H1 (cell line): ENCODE measurements around the gene LHFPL6. TPM values are rescaled to one million over a fixed set of nuclear protein-coding genes. Genes with fewer than 3 reads are reported as not detected.

Source experiments
- CTCF ChIA-PET: fragments of 300-600 bp; sonication (Branson Sonifier 250); formaldehyde crosslinking; loops from one replicate; lab custom pipeline; 2021; ENCODE audit not compliant: partially characterized antibody; lab: Charles Lee
- POLR2A ChIA-PET: fragments of 300-600 bp; sonication (Branson Sonifier 250); formaldehyde crosslinking; loops from one replicate; lab custom pipeline; 2021; ENCODE audit warnings: inconsistent platforms; ENCODE audit not compliant: partially characterized antibody; lab: Charles Lee
- DNase-seq, 2 experiments: peaks; one replicate each; pipeline versions ENCODE4 v3.0.0 to v3.0.0-alpha.2; 2010 to 2022; ENCODE audit warnings: low spot score in 2 of 2, low read depth in 1 of 2, mixed read lengths in 1 of 2
- FAIRE-seq: peaks from 2 replicates; lab custom pipeline; 2011; peaks lifted over from hg19 to GRCh38; lab: Jason Lieb, UNC
- H2AFZ ChIP-seq: 2 replicates; pipeline ENCODE4 v1.8.1; 2012; ENCODE audit warnings: low read length, inconsistent platforms
- H2AK5ac ChIP-seq: 2 replicates; pipeline ENCODE4 v1.6.1; 2013; ENCODE audit warnings: low read depth, low read length
- H2BK120ac ChIP-seq: replicated peaks from 2 replicates; pipeline ENCODE3; 2013; ENCODE audit warnings: low read depth, low read length, inconsistent platforms
- H2BK12ac ChIP-seq: 2 replicates; pipeline ENCODE4 v1.6.1; 2013; ENCODE audit warnings: low read depth, low read length
- H2BK15ac ChIP-seq: 2 replicates; pipeline ENCODE4 v1.6.1; 2013; ENCODE audit warnings: low read length
- H2BK20ac ChIP-seq: 2 replicates; pipeline ENCODE4 v1.6.1; 2013; ENCODE audit warnings: low read length
- H2BK5ac ChIP-seq: 2 replicates; pipeline ENCODE4 v1.6.1; 2013; ENCODE audit warnings: low read depth, low read length
- H3K14ac ChIP-seq: 2 replicates; pipeline ENCODE4 v1.6.1; 2013; ENCODE audit warnings: inconsistent platforms; ENCODE audit not compliant: insufficient read length
- H3K18ac ChIP-seq: 2 replicates; pipeline ENCODE4 v1.6.1; 2013; ENCODE audit warnings: low read length; ENCODE audit errors: extremely low read depth
- H3K23ac ChIP-seq: 2 replicates; pipeline ENCODE4 v1.6.1; 2013; ENCODE audit warnings: inconsistent platforms; ENCODE audit not compliant: insufficient read length
- H3K23me2 ChIP-seq: 2 replicates; pipeline ENCODE4 v1.6.1; 2013; ENCODE audit warnings: low read depth, low read length
- H3K27ac ChIP-seq: 2 replicates; pipeline ENCODE4 v1.6.1; 2011; ENCODE audit warnings: low read depth, low read length, inconsistent platforms
- H3K27me3 ChIP-seq, 4 experiments: replicated peaks in 1 of 4; 1 replicate in 1 of 4; 2 replicates in 3 of 4; pipeline versions ENCODE4 v1.6.1 to v1.8.1; 2011 to 2013; ENCODE audit warnings: low read length in 3 of 4, mild to moderate bottlenecking in 3 of 4, inconsistent platforms in 2 of 4, mixed read lengths in 2 of 4, moderate library complexity in 1 of 4; ENCODE audit not compliant: control insufficient read depth in 3 of 4, insufficient read depth in 3 of 4; ENCODE audit errors: extremely low read depth in 1 of 4
- H3K36me3 ChIP-seq, 4 experiments: 2 replicates each; pipeline versions ENCODE4 v1.6.1 to v1.8.1; 2011 to 2013; ENCODE audit warnings: mild to moderate bottlenecking in 4 of 4, low read length in 3 of 4, moderate library complexity in 2 of 4, control low read depth in 1 of 4, inconsistent platforms in 1 of 4; ENCODE audit not compliant: insufficient read depth in 4 of 4, control insufficient read depth in 2 of 4
- H3K4ac ChIP-seq: replicated peaks from 2 replicates; pipeline ENCODE3; 2013; ENCODE audit warnings: low read length, low read depth, mixed read lengths, inconsistent platforms; ENCODE audit not compliant: insufficient read length
- H3K4me1 ChIP-seq, 4 experiments: replicated peaks in 1 of 4; 1 replicate in 1 of 4; 2 replicates in 3 of 4; pipeline versions ENCODE4 v1.6.1 to v1.8.1; 2011 to 2013; ENCODE audit warnings: low read length in 3 of 4, inconsistent platforms in 2 of 4, mixed read lengths in 1 of 4; ENCODE audit not compliant: insufficient read depth in 4 of 4, control insufficient read depth in 3 of 4
- H3K4me2 ChIP-seq, 2 experiments: 2 replicates each; pipeline versions ENCODE4 v1.6.1 to v1.8.1; 2011 to 2013; ENCODE audit warnings: low read depth in 2 of 2, low read length in 2 of 2, control low read depth in 1 of 2, inconsistent platforms in 1 of 2, mild to moderate bottlenecking in 1 of 2; ENCODE audit not compliant: insufficient read depth in 1 of 2
- H3K4me3 ChIP-seq, 4 experiments: fragments of 200-600, 300-600 bp in 1 of 4; sonication (generic), shearing (Covaris generic), sonication (Bioruptor Twin) in 1 of 4; 2 replicates each; pipeline versions ENCODE4 v1.5.1 to v1.8.1; 2011 to 2016; ENCODE audit warnings: low read length in 4 of 4, low read depth in 3 of 4, control low read depth in 2 of 4, inconsistent platforms in 2 of 4, mild to moderate bottlenecking in 2 of 4, mixed read lengths in 1 of 4, moderate library complexity in 1 of 4; ENCODE audit not compliant: insufficient read depth in 2 of 4; ENCODE audit errors: extremely low read depth in 1 of 4
- H3K56ac ChIP-seq: replicated peaks from 2 replicates; pipeline ENCODE3; 2013; ENCODE audit warnings: low read depth, mild to moderate bottlenecking, mixed read lengths, low read length, inconsistent platforms; ENCODE audit not compliant: insufficient read length
- H3K79me1 ChIP-seq: 2 replicates; pipeline ENCODE4 v1.6.1; 2013; ENCODE audit warnings: low read depth, low read length, control low read depth
- H3K79me2 ChIP-seq, 2 experiments: 2 replicates each; pipeline versions ENCODE4 v1.6.1 to v1.8.1; 2012 to 2013; ENCODE audit warnings: low read length in 2 of 2, mild to moderate bottlenecking in 2 of 2, inconsistent platforms in 1 of 2; ENCODE audit not compliant: insufficient read depth in 2 of 2, control insufficient read depth in 1 of 2
- H3K9ac ChIP-seq, 4 experiments: replicated peaks in 1 of 4; 1 replicate in 1 of 4; 2 replicates in 3 of 4; pipeline versions ENCODE4 v1.6.1 to v1.8.1; 2011 to 2013; ENCODE audit warnings: low read depth in 3 of 4, low read length in 3 of 4, control low read depth in 2 of 4, mild to moderate bottlenecking in 2 of 4, moderate library complexity in 2 of 4, inconsistent platforms in 1 of 4; ENCODE audit errors: extremely low read depth in 1 of 4
- H3K9me3 ChIP-seq, 2 experiments: 2 replicates each; pipeline versions ENCODE4 v1.6.1 to v1.8.1; 2012 to 2013; ENCODE audit warnings: mild to moderate bottlenecking in 2 of 2, moderate library complexity in 2 of 2, control low read depth in 1 of 2, inconsistent platforms in 1 of 2, low read depth in 1 of 2, low read length in 1 of 2, mixed read lengths in 1 of 2; ENCODE audit not compliant: insufficient read depth in 2 of 2
- H4K20me1 ChIP-seq, 2 experiments: replicated peaks in 1 of 2; 2 replicates each; pipeline versions ENCODE3 to v1.8.1; 2011 to 2013; ENCODE audit warnings: inconsistent platforms in 2 of 2, low read length in 2 of 2, mild to moderate bottlenecking in 1 of 2; ENCODE audit not compliant: insufficient read depth in 2 of 2, control insufficient read depth in 1 of 2
- H4K5ac ChIP-seq: 2 replicates; pipeline ENCODE4 v1.6.1; 2013; ENCODE audit warnings: low read length, low read depth, mixed read lengths, inconsistent platforms; ENCODE audit not compliant: insufficient read length
- H4K8ac ChIP-seq: 2 replicates; pipeline ENCODE4 v1.8.0; 2013; ENCODE audit warnings: mild to moderate bottlenecking, moderate library complexity, low read length, inconsistent platforms; ENCODE audit not compliant: insufficient read depth; ENCODE audit errors: extremely low read depth
- H4K91ac ChIP-seq: replicated peaks from 2 replicates; pipeline ENCODE3; 2013; ENCODE audit warnings: low read length, mixed read lengths, inconsistent platforms; ENCODE audit not compliant: insufficient read length
- CREB1 ChIP-seq: IDR thresholded peaks from 2 replicates; pipeline ENCODE4 v1.6.1; 2012; ENCODE audit warnings: inconsistent platforms
- CTBP2 ChIP-seq: IDR thresholded peaks from 2 replicates; pipeline ENCODE4 v1.7.0; 2011; ENCODE audit warnings: borderline replicate concordance, mild to moderate bottlenecking, moderate library complexity, mixed read lengths, low read length; ENCODE audit not compliant: insufficient read depth, insufficient read length
- E2F6 ChIP-seq: IDR thresholded peaks from 2 replicates; pipeline ENCODE4 v1.6.1; 2012; ENCODE audit warnings: inconsistent platforms
- EP300 ChIP-seq, 2 experiments: IDR thresholded peaks; 1 replicate in 1 of 2; 2 replicates in 1 of 2; pipeline ENCODE4 v1.6.1; 2011 to 2012; ENCODE audit warnings: low read depth in 2 of 2, low read length in 2 of 2, mild to moderate bottlenecking in 2 of 2, borderline replicate concordance in 1 of 2, inconsistent platforms in 1 of 2, moderate library complexity in 1 of 2
- KDM5A ChIP-seq: fragments of 200-600 bp; IDR thresholded peaks from 2 replicates; pipeline ENCODE4 v1.7.1; 2012; ENCODE audit warnings: mild to moderate bottlenecking, low read length, inconsistent platforms, mixed read lengths
- POLR2AphosphoS5 ChIP-seq: IDR thresholded peaks from 2 replicates; pipeline ENCODE4 v1.6.1; 2011; ENCODE audit warnings: low read depth, low read length
- RAD21 ChIP-seq, 2 experiments: IDR thresholded peaks in 1 of 2; conservative IDR thresholded peaks in 1 of 2; 2 replicates each; pipeline ENCODE4 v1.6.1; 2011; ENCODE audit warnings: low read depth in 2 of 2, low read length in 2 of 2, improper control_type of control experiment in 1 of 2, inconsistent platforms in 1 of 2, mild to moderate bottlenecking in 1 of 2, moderate library complexity in 1 of 2
- RBBP5 ChIP-seq: IDR thresholded peaks from 2 replicates; pipeline ENCODE4 v1.7.1; 2012; ENCODE audit warnings: low read depth, mild to moderate bottlenecking, inconsistent platforms, low read length, moderate library complexity, borderline replicate concordance
- RFX5 ChIP-seq: IDR thresholded peaks from 2 replicates; pipeline ENCODE4 v1.6.1; 2011; ENCODE audit warnings: low read depth, low read length, improper control_type of control experiment, borderline replicate concordance
- RXRA ChIP-seq: IDR thresholded peaks from 2 replicates; pipeline ENCODE4 v1.6.1; 2011; ENCODE audit warnings: low read depth, mild to moderate bottlenecking, low read length, moderate library complexity; ENCODE audit not compliant: insufficient read depth
- SP1 ChIP-seq: IDR thresholded peaks from 2 replicates; pipeline ENCODE4 v1.6.1; 2011; ENCODE audit warnings: low read depth, low read length
- TBP ChIP-seq: IDR thresholded peaks from 2 replicates; pipeline ENCODE4 v1.6.1; 2011; ENCODE audit warnings: low read depth, low read length, improper control_type of control experiment
- TEAD4 ChIP-seq: IDR thresholded peaks from 2 replicates; pipeline ENCODE4 v1.6.1; 2012; ENCODE audit warnings: low read depth, low read length, inconsistent platforms, mixed read lengths
- ZNF274 ChIP-seq: IDR thresholded peaks from 2 replicates; pipeline ENCODE4 v1.7.0; 2012; ENCODE audit warnings: low read length, borderline replicate concordance; ENCODE audit errors: extremely low read depth
- WGBS, 2 experiments: shearing (Covaris generic) in 1 of 2; methylation state at CpG; one replicate each; pipeline versions ENCODE4 v1.1.6 to v1.1.7; 2013 to 2015; ENCODE audit warnings: low lambda C conversion rate in 2 of 2, mixed read lengths in 2 of 2, inconsistent platforms in 1 of 2, low coverage in 1 of 2, missing lambda C conversion rate in 1 of 2; ENCODE audit not compliant: insufficient replicate concordance in 2 of 2, insufficient coverage in 1 of 2, insufficient read length in 1 of 2; ENCODE audit errors: extremely low coverage in 1 of 2, missing lambda C conversion rate in 1 of 2; 5-methylcytosine and 5-hydroxymethylcytosine counted together
- polyA plus RNA-seq, 7 experiments: library from polyadenylated mRNA; depleted of rRNA in 3 of 7; stranded (reverse) in 5 of 7; unstranded in 2 of 7; fragments of >200 nt in 5 of 7; fragments of 200-250 nt in 2 of 7; gene quantifications; 1 replicate in 5 of 7; 2 replicates in 1 of 7; 4 replicates in 1 of 7; pipeline versions ENCODE4 v1.2.1 to v1.2.3, GENCODE V29; 2011 to 2013; ENCODE audit warnings: missing spikeins in 2 of 7, mixed read lengths in 2 of 7
- total RNA-seq: library from RNA; stranded (reverse); fragmentation: NEBNext Ultra II Directional; extraction: Animal tissue kit (Norgen Biotek cat#: 25700); gene quantifications from 2 replicates; pipeline ENCODE4 v1.2.1, GENCODE V29; 2021

The LHFPL6 gene
- total and polyA plus RNA-seq, 2 of the 8 experiments (the other 6 are each of a cell fraction or from before 2014, with no cell fraction given) = 7.6 to 17.0 TPM

GRCh38 chr13:39510316-39510695 is 92.7 kb downstream of the LHFPL6 start:
- Histone ChIP-seq H3K79me1 (no peaks in the 10 kb centered on the region), H3K23ac (no peak overlapping the region), H3K79me2 (no peaks in the 10 kb centered on the region), H3K14ac (no peak overlapping the region), H4K91ac (no peak overlapping the region), H3K27me3 (no peaks in the 10 kb centered on the region), H2AK5ac (no peak overlapping the region), H3K27ac (no peak overlapping the region), H2BK15ac (no peak overlapping the region), H3K36me3 (no peaks in the 10 kb centered on the region), H3K4ac (no peak overlapping the region), H2BK12ac (no peak overlapping the region), H2BK5ac (no peak overlapping the region), H2BK120ac (no peak overlapping the region), H3K23me2 (no peaks in the 10 kb centered on the region), H3K9ac (no peak overlapping the region), H3K9me3 (peaks cover 0 to 2% of the 10 kb centered on the region in 2 experiments; a peak in 1 of 4 replicates), H4K20me1 (no peaks in the 10 kb centered on the region), H3K4me1 (peaks cover 0 to 10% (median 5%) of the 10 kb centered on the region in 4 experiments; a peak in 4 of 7 replicates), H2AFZ (no peak overlapping the region), H3K4me2 (no peak overlapping the region), H4K8ac (no peak overlapping the region), H2BK20ac (no peak overlapping the region), H3K56ac (no peak overlapping the region), H3K18ac (no peak overlapping the region), H3K4me3 (no peak overlapping the region), H4K5ac (no peak overlapping the region)
- 64% methylated on average over 1 of the region's 1 CpG; no CpG with 5 or more reads in 1 of the 2 experiments for WGBS, 2 experiments
- DNase-seq (no peak), FAIRE-seq (no peak)
- ChIA-PET CTCF (interaction anchor here (0.7 to 1.4 kb wide), 2 partner anchors 69 to 96 kb away, joined by 3 to 5 read pairs; no protein-coding TSS in a partner anchor), POLR2A (interaction anchor here (1.1 kb wide), 1 partner anchor 11 kb away, joined by 4 read pairs; no protein-coding TSS in a partner anchor)
- TF ChIP-seq RFX5 (no peak), E2F6 (no peak), CTBP2 (no peak), EP300 (IDR thresholded peaks at IDR 0.05; ENCODE audit: borderline replicate concordance in 1 of 2, low read depth in 2 of 2, low read length in 2 of 2) (no peak), POLR2AphosphoS5 (no peak), SP1 (no peak), RXRA (no peak), ZNF274 (no peak), RBBP5 (no peak), TEAD4 (no peak), CREB1 (no peak), TBP (no peak), KDM5A (no peak), RAD21 (IDR thresholded peaks at IDR 0.05 in 1 of 2, conservative IDR thresholded peaks at IDR 0.05 in 1 of 2; ENCODE audit: low read depth in 2 of 2, low read length in 2 of 2) (no peak)
